GM19397 (cell line): ENCODE measurements around the gene LILRA2.
"Not testable (repeated sequence)": the region's sequence is repeated elsewhere in the genome, so short reads cannot be mapped to it uniquely, and the experiment has no call there.

Experiments used
- ATAC-seq: cut with Tn5 transposase; IDR thresholded peaks from one replicate; pipeline ENCODE4 v1.9.1; 2021; ENCODE audit warnings: mild to moderate bottlenecking, moderate library complexity; ENCODE audit not compliant: unreplicated experiment

LILRA2 gene

GRCh38 chr19:54608205-54608604, 34.6 kb downstream of the LILRA2 start:
- ATAC-seq = no peak

GRCh38 chr19:54608792-54609191, 35.2 kb downstream of the LILRA2 start:
- no peak for ATAC-seq

- no peak for ATAC-seq
Measured at GRCh38 chr19:54609356-54609791, 35.8 kb downstream of the LILRA2 start.

- ATAC-seq = no peak
Measured at GRCh38 chr19:54612428-54612827, 38.8 kb downstream of the LILRA2 start.

GRCh38 chr19:54614726-54615125, 41.1 kb downstream of the LILRA2 start:
- ATAC-seq = no peak

GRCh38 chr19:54616057-54616456, 42.5 kb downstream of the LILRA2 start:
- ATAC-seq = peak; percentile 36

GRCh38 chr19:54616821-54617560, 43.4 kb downstream of the LILRA2 start:
- ATAC-seq = peak; percentile 79

- ATAC-seq = no peak
Measured at GRCh38 chr19:54620464-54620863, 46.9 kb downstream of the LILRA2 start.

- no peak for ATAC-seq
Measured at GRCh38 chr19:54622431-54622830, 48.8 kb downstream of the LILRA2 start.

GRCh38 chr19:54624234-54624633, 50.6 kb downstream of the LILRA2 start:
- ATAC-seq = peak; percentile 51

GRCh38 chr19:54624934-54625730, 51.5 kb downstream of the LILRA2 start:
- ATAC-seq = peak; percentile 45

GRCh38 chr19:54626757-54627156, 53.2 kb downstream of the LILRA2 start:
- ATAC-seq = no peak

- not testable (repeated sequence) for ATAC-seq
Measured at GRCh38 chr19:54627912-54628311, 54.3 kb downstream of the LILRA2 start.

- ATAC-seq = not testable (repeated sequence)
Measured at GRCh38 chr19:54630262-54630661, 56.7 kb downstream of the LILRA2 start, which contains the start of gene LILRB1. TSS of gene LILRB1 (plus strand) at chr19:54630484. CDS start at chr19:54631074, 590 bp downstream.

- no peak for ATAC-seq
Measured at GRCh38 chr19:54630782-54631181, 57.2 kb downstream of the LILRA2 start.

GRCh38 chr19:54631489-54632337, 58.1 kb downstream of the LILRA2 start:
- not testable (repeated sequence) for ATAC-seq

- not testable (repeated sequence) for ATAC-seq
Measured at GRCh38 chr19:54632517-54632916, 58.9 kb downstream of the LILRA2 start.

GRCh38 chr19:54633401-54633800, 59.8 kb downstream of the LILRA2 start:
- no peak for ATAC-seq

GRCh38 chr19:54636081-54636480, 62.5 kb downstream of the LILRA2 start:
- not testable (repeated sequence) for ATAC-seq

- ATAC-seq = no peak
Measured at GRCh38 chr19:54638683-54639082, 65.1 kb downstream of the LILRA2 start.
